ENCODE measurements around the gene APEH.

The APEH gene

GRCh38 chr3:49713336-49714105 is 39.4 kb downstream of the APEH start:
- H3K4me3 ChIP-seq (ENCODE audit: low read depth, low read length): no peak overlapping the region
- H2AFZ ChIP-seq (ENCODE audit: low read length, unreplicated experiment): no peak overlapping the region
- H3K79me2 ChIP-seq (ENCODE audit: control insufficient read depth, insufficient read depth, low read length, unreplicated experiment): no peaks in the 10 kb centered on the region
- no peak overlapping the region for H3K27ac ChIP-seq (ENCODE audit: low read depth, low read length)
- H3K27me3 ChIP-seq (ENCODE audit: insufficient read depth, low read length): no peaks in the 10 kb centered on the region
- no peaks in the 10 kb centered on the region for H3K4me1 ChIP-seq (ENCODE audit: control insufficient read depth, insufficient read depth, low read length, unreplicated experiment)
- no peaks in the 10 kb centered on the region for H3K36me3 ChIP-seq (ENCODE audit: insufficient read depth, low read length)

- Histone ChIP-seq H3K4me3 (ENCODE audit: low read depth, low read length) (no peak overlapping the region), H3K27me3 (ENCODE audit: insufficient read depth, low read length) (no peaks in the 10 kb centered on the region), H3K4me1 (ENCODE audit: control insufficient read depth, insufficient read depth, low read length, unreplicated experiment) (no peaks in the 10 kb centered on the region), H2AFZ (ENCODE audit: low read length, unreplicated experiment) (no peak overlapping the region), H3K27ac (ENCODE audit: low read depth, low read length) (no peak overlapping the region), H3K36me3 (ENCODE audit: insufficient read depth, low read length) (no peaks in the 10 kb centered on the region), H3K79me2 (ENCODE audit: control insufficient read depth, insufficient read depth, low read length, unreplicated experiment) (no peaks in the 10 kb centered on the region)
Measured at GRCh38 chr3:49714728-49715550, 40.8 kb downstream of the APEH start.

GRCh38 chr3:49715611-49716121 is 41.5 kb downstream of the APEH start:
- Histone ChIP-seq H2AFZ (ENCODE audit: low read length, unreplicated experiment) (no peak overlapping the region), H3K36me3 (ENCODE audit: insufficient read depth, low read length) (no peaks in the 10 kb centered on the region), H3K27ac (ENCODE audit: low read depth, low read length) (no peak overlapping the region), H3K27me3 (ENCODE audit: insufficient read depth, low read length) (no peaks in the 10 kb centered on the region), H3K4me1 (ENCODE audit: control insufficient read depth, insufficient read depth, low read length, unreplicated experiment) (no peaks in the 10 kb centered on the region), H3K79me2 (ENCODE audit: control insufficient read depth, insufficient read depth, low read length, unreplicated experiment) (no peaks in the 10 kb centered on the region), H3K4me3 (ENCODE audit: low read depth, low read length) (no peak overlapping the region)

GRCh38 chr3:49716169-49716568 is 42.0 kb downstream of the APEH start:
- Histone ChIP-seq H2AFZ (ENCODE audit: low read length, unreplicated experiment) (no peak overlapping the region), H3K27me3 (ENCODE audit: insufficient read depth, low read length) (no peaks in the 10 kb centered on the region), H3K79me2 (ENCODE audit: control insufficient read depth, insufficient read depth, low read length, unreplicated experiment) (no peaks in the 10 kb centered on the region), H3K36me3 (ENCODE audit: insufficient read depth, low read length) (no peaks in the 10 kb centered on the region), H3K27ac (ENCODE audit: low read depth, low read length) (no peak overlapping the region), H3K4me3 (ENCODE audit: low read depth, low read length) (no peak overlapping the region), H3K4me1 (ENCODE audit: control insufficient read depth, insufficient read depth, low read length, unreplicated experiment) (no peaks in the 10 kb centered on the region)

GRCh38 chr3:49716691-49717210 is 42.6 kb downstream of the APEH start:
- Histone ChIP-seq H2AFZ (ENCODE audit: low read length, unreplicated experiment) (no peak overlapping the region), H3K79me2 (ENCODE audit: control insufficient read depth, insufficient read depth, low read length, unreplicated experiment) (no peaks in the 10 kb centered on the region), H3K4me1 (ENCODE audit: control insufficient read depth, insufficient read depth, low read length, unreplicated experiment) (no peaks in the 10 kb centered on the region), H3K36me3 (ENCODE audit: insufficient read depth, low read length) (no peaks in the 10 kb centered on the region), H3K4me3 (ENCODE audit: low read depth, low read length) (no peak overlapping the region), H3K27ac (ENCODE audit: low read depth, low read length) (no peak overlapping the region), H3K27me3 (ENCODE audit: insufficient read depth, low read length) (no peaks in the 10 kb centered on the region)

- H3K79me2 ChIP-seq (ENCODE audit: control insufficient read depth, insufficient read depth, low read length, unreplicated experiment): peaks cover 3% of the 10 kb centered on the region
- no peak overlapping the region for H3K4me3 ChIP-seq (ENCODE audit: low read depth, low read length)
- no peak overlapping the region for H2AFZ ChIP-seq (ENCODE audit: low read length, unreplicated experiment)
- no peaks in the 10 kb centered on the region for H3K27me3 ChIP-seq (ENCODE audit: insufficient read depth, low read length)
- peaks cover under 1% of the 10 kb centered on the region for H3K4me1 ChIP-seq (ENCODE audit: control insufficient read depth, insufficient read depth, low read length, unreplicated experiment)
- no peak overlapping the region for H3K27ac ChIP-seq (ENCODE audit: low read depth, low read length)
- no peaks in the 10 kb centered on the region for H3K36me3 ChIP-seq (ENCODE audit: insufficient read depth, low read length)
Measured at GRCh38 chr3:49717211-49717958, 43.2 kb downstream of the APEH start.

GRCh38 chr3:49717959-49718857 is 44.1 kb downstream of the APEH start:
- Histone ChIP-seq H3K27ac (ENCODE audit: low read depth, low read length) (no peak overlapping the region), H3K36me3 (ENCODE audit: insufficient read depth, low read length) (no peaks in the 10 kb centered on the region), H3K4me1 (ENCODE audit: control insufficient read depth, insufficient read depth, low read length, unreplicated experiment) (peaks cover 8% of the 10 kb centered on the region), H3K79me2 (ENCODE audit: control insufficient read depth, insufficient read depth, low read length, unreplicated experiment) (peaks cover 11% of the 10 kb centered on the region), H2AFZ (ENCODE audit: low read length, unreplicated experiment) (no peak overlapping the region), H3K4me3 (ENCODE audit: low read depth, low read length) (no peak overlapping the region), H3K27me3 (ENCODE audit: insufficient read depth, low read length) (no peaks in the 10 kb centered on the region)

- H3K79me2 ChIP-seq (ENCODE audit: control insufficient read depth, insufficient read depth, low read length, unreplicated experiment): peaks cover 14% of the 10 kb centered on the region
- no peak overlapping the region for H3K27ac ChIP-seq (ENCODE audit: low read depth, low read length)
- H3K36me3 ChIP-seq (ENCODE audit: insufficient read depth, low read length): no peaks in the 10 kb centered on the region
- H2AFZ ChIP-seq (ENCODE audit: low read length, unreplicated experiment): no peak overlapping the region
- peak overlapping the region; percentile 70 for H3K4me3 ChIP-seq (ENCODE audit: low read depth, low read length)
- peaks cover 8% of the 10 kb centered on the region for H3K4me1 ChIP-seq (ENCODE audit: control insufficient read depth, insufficient read depth, low read length, unreplicated experiment)
- no peaks in the 10 kb centered on the region for H3K27me3 ChIP-seq (ENCODE audit: insufficient read depth, low read length)
Measured at GRCh38 chr3:49718858-49719213, 44.7 kb downstream of the APEH start.

- peak within 1 kb of the TSS; percentile 70 for H3K4me3 ChIP-seq (ENCODE audit: low read depth, low read length)
Measured at GRCh38 chr3:49719214-49719884, 45.2 kb downstream of the APEH start, which contains the start of gene AMIGO3. Gene AMIGO3 (minus strand): TSS chr3:49719684. CDS start chr3:49719465, 219 bp downstream.

More at GRCh38 chr3:49719214-49719884, 45.2 kb downstream of the APEH start, which contains the start of gene AMIGO3:
- Histone ChIP-seq H3K4me1 (ENCODE audit: control insufficient read depth, insufficient read depth, low read length, unreplicated experiment) (peaks cover 9% of the 10 kb centered on the region), H3K27me3 (ENCODE audit: insufficient read depth, low read length) (no peaks in the 10 kb centered on the region), H3K27ac (ENCODE audit: low read depth, low read length) (no peak within 1 kb of the TSS), H3K36me3 (ENCODE audit: insufficient read depth, low read length) (no peaks in the 10 kb centered on the region), H3K79me2 (ENCODE audit: control insufficient read depth, insufficient read depth, low read length, unreplicated experiment) (peaks cover 14% of the 10 kb centered on the region), H2AFZ (ENCODE audit: low read length, unreplicated experiment) (no peak within 1 kb of the TSS)

Measured in ACC112 (cell line).